ENCODE results near the gene IKZF2. TPM values are rescaled to one million over a fixed set of nuclear protein-coding genes. Genes with fewer than 3 reads are reported as not detected.

Gene IKZF2
- total RNA-seq, 1 experiment from 2014 or later: 0.44 TPM

DNA sequence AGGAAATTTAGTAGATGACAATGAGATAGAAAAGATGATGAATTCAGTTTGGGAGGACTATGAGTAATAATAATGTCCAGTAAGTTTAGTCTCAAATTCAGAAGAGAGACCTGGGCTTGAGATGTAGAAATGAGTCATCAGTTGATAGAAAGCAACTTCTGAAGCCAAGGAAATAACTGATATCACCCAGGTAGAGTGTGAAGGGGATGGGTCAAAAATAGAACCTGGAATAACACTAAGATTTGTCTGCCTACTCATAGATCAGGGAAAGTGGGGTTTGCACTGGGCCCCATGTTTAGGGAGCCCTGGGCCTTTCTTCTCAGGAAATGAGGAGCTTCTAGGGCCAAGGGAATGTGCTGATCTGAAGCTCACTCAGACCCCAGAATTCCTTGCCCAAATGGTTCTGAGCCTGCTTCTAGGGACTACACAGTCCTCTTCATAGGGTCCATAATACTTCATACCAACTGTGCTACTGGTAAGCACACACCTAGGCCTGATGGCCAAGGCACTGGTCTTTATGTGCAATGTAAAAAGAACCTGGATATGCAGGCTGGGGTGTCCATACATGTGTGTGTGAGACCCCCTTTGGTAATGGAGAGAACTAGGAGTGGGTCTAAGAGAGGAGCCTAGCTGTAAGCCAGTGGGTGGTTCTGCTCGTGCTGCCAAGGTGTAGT lies 141.2 kb downstream of the IKZF2 start:
- H3K27me3 ChIP-seq (ENCODE audit: control insufficient read depth, insufficient read depth, low read length): no peaks in the 10 kb centered on the region
- no peaks in the 10 kb centered on the region for H3K4me1 ChIP-seq (ENCODE audit: control insufficient read depth, insufficient read depth, low read length)
- no peak for ATAC-seq
- TF ChIP-seq, protein P1, sequence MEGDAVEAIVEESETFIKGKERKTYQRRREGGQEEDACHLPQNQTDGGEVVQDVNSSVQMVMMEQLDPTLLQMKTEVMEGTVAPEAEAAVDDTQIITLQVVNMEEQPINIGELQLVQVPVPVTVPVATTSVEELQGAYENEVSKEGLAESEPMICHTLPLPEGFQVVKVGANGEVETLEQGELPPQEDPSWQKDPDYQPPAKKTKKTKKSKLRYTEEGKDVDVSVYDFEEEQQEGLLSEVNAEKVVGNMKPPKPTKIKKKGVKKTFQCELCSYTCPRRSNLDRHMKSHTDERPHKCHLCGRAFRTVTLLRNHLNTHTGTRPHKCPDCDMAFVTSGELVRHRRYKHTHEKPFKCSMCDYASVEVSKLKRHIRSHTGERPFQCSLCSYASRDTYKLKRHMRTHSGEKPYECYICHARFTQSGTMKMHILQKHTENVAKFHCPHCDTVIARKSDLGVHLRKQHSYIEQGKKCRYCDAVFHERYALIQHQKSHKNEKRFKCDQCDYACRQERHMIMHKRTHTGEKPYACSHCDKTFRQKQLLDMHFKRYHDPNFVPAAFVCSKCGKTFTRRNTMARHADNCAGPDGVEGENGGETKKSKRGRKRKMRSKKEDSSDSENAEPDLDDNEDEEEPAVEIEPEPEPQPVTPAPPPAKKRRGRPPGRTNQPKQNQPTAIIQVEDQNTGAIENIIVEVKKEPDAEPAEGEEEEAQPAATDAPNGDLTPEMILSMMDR (IDR thresholded peaks at IDR 0.05): no peak
- TF ChIP-seq SIN3A (IDR thresholded peaks at IDR 0.05; ENCODE audit: borderline replicate concordance, insufficient read depth, low read depth, low read length) (no peak), POLR2AphosphoS5 (IDR thresholded peaks at IDR 0.05; ENCODE audit: low read depth, low read length) (no peak), TCF7L2 (IDR thresholded peaks at IDR 0.05; ENCODE audit: low read depth, low read length) (no peak)
- TF ChIP-seq, protein P2, sequence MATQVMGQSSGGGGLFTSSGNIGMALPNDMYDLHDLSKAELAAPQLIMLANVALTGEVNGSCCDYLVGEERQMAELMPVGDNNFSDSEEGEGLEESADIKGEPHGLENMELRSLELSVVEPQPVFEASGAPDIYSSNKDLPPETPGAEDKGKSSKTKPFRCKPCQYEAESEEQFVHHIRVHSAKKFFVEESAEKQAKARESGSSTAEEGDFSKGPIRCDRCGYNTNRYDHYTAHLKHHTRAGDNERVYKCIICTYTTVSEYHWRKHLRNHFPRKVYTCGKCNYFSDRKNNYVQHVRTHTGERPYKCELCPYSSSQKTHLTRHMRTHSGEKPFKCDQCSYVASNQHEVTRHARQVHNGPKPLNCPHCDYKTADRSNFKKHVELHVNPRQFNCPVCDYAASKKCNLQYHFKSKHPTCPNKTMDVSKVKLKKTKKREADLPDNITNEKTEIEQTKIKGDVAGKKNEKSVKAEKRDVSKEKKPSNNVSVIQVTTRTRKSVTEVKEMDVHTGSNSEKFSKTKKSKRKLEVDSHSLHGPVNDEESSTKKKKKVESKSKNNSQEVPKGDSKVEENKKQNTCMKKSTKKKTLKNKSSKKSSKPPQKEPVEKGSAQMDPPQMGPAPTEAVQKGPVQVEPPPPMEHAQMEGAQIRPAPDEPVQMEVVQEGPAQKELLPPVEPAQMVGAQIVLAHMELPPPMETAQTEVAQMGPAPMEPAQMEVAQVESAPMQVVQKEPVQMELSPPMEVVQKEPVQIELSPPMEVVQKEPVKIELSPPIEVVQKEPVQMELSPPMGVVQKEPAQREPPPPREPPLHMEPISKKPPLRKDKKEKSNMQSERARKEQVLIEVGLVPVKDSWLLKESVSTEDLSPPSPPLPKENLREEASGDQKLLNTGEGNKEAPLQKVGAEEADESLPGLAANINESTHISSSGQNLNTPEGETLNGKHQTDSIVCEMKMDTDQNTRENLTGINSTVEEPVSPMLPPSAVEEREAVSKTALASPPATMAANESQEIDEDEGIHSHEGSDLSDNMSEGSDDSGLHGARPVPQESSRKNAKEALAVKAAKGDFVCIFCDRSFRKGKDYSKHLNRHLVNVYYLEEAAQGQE (IDR thresholded peaks at IDR 0.05; ENCODE audit: insufficient read depth in 1 of 2, low read depth in 2 of 2, low read length in 1 of 2): no peak
- H3K9me3 ChIP-seq (ENCODE audit: control insufficient read depth, insufficient read depth, low read depth, low read length): no peaks in the 10 kb centered on the region
- no TSS peak for BruUV-seq (replicated peaks)
- H3K36me3 ChIP-seq (ENCODE audit: control insufficient read depth, insufficient read depth, low read length): no peaks in the 10 kb centered on the region
- no peak for DNase-seq (ENCODE audit: low read depth, low spot score)
- ChIA-PET CTCF (no interaction called here), POLR2A (no interaction called here)
- no peak overlapping the region for H3K4me3 ChIP-seq (ENCODE audit: low read depth in 2 of 2, low read length in 2 of 2)
- intact Hi-C loops (cut with micrococcal nuclease; ENCODE audit: unreplicated experiment): no loop called here
- in situ Hi-C loops (cut with HindIII; ENCODE audit: low pct_unique_long_range_greater_than_20kb, low sequenced_read_pairs): no loop called here
- H3K27ac ChIP-seq (ENCODE audit: low read length): no peak overlapping the region

DNA sequence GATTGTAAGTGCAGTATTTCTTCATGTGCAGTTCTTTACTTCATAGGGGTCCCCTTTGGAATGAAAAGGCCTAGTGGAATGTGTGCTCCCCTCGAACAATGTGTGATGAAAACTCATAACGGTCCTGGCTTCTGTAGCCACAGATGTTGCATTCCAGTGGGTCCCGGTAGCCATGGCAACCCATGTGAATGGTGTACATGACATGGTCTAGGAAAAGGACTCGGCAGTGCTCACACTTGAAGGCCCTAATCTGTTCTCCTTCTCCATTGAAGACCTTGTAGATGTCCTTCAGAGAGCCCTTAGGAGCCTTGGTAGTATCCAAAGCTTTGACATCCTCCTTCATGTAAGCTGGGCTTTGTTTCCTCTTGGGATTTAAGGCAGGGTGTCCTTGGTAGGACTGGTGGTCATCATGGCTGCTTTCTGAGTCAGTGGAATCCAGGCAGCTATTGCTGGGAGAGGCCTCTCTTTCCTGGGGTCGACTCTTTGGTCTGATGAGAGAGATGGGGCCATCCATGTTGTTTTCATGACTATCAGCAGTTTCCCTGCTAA lies 144.0 kb downstream of the IKZF2 start:
- no peaks in the 10 kb centered on the region for H3K9me3 ChIP-seq (ENCODE audit: control insufficient read depth, insufficient read depth, low read depth, low read length)
- no peak overlapping the region for H3K27ac ChIP-seq (ENCODE audit: low read length)
- H3K4me1 ChIP-seq (ENCODE audit: control insufficient read depth, insufficient read depth, low read length): no peaks in the 10 kb centered on the region
- ATAC-seq (no peak), DNase-seq (ENCODE audit: low read depth, low spot score) (no peak)
- TF ChIP-seq SIN3A (IDR thresholded peaks at IDR 0.05; ENCODE audit: borderline replicate concordance, insufficient read depth, low read depth, low read length) (no peak), POLR2AphosphoS5 (IDR thresholded peaks at IDR 0.05; ENCODE audit: low read depth, low read length) (no peak), TCF7L2 (IDR thresholded peaks at IDR 0.05; ENCODE audit: low read depth, low read length) (no peak)
- TF ChIP-seq, protein P1 (IDR thresholded peaks at IDR 0.05): no peak
- TF ChIP-seq, protein P2 (IDR thresholded peaks at IDR 0.05; ENCODE audit: insufficient read depth in 1 of 2, low read depth in 2 of 2, low read length in 1 of 2): no peak
- H3K4me3 ChIP-seq (ENCODE audit: low read depth in 2 of 2, low read length in 2 of 2): no peak overlapping the region
- BruUV-seq (replicated peaks): no TSS peak
- POLR2A ChIA-PET: no interaction called here
- CTCF ChIA-PET: no interaction called here
- no peaks in the 10 kb centered on the region for H3K36me3 ChIP-seq (ENCODE audit: control insufficient read depth, insufficient read depth, low read length)
- intact Hi-C loops (cut with micrococcal nuclease; ENCODE audit: unreplicated experiment): no loop called here
- H3K27me3 ChIP-seq (ENCODE audit: control insufficient read depth, insufficient read depth, low read length): no peaks in the 10 kb centered on the region
- in situ Hi-C loops (cut with HindIII; ENCODE audit: low pct_unique_long_range_greater_than_20kb, low sequenced_read_pairs): no loop called here
